ENCODE data around the gene KRT6B.

DNA sequence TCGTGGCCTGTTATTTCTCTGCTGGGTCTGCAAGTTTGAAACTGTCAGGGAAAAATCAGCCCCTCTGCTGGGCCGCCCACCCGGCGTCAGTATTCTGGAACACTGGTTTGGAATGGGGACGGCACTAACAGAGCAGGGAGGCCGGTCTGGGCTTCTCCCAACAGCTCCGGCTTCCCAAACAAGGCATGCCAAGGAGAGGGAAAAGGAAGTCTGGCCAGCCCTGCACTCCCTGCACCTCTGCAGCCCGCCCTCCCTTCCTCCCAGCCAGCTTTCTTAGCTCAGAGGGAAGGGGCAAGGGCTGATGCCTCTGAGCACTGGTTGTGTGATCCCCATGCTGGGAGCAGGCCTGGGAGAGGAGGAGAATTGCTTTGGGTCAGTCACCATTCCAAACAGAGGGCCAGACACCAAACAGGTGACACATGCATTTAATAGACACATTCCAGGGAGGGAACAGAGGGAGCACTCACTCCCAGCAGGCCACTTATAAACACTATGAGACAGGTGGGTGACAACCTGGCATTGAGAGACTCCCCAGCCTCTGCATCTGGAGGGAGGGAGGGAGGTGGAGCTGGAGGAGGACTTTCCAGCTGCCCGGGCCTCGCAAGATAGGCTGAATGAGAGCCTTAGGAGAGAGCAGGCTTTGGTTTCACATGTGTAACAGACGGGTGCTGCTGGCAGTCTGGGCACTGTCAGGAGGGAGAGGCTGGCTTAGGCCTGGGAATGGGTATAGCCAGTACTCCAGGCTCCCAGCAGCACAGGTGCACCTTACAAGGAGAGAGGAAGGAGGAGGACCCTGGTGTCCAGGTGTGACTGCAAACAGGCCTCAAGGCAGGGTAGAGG is 28.1 kb downstream of the KRT6B start:
- TF ChIP-seq, protein P1, sequence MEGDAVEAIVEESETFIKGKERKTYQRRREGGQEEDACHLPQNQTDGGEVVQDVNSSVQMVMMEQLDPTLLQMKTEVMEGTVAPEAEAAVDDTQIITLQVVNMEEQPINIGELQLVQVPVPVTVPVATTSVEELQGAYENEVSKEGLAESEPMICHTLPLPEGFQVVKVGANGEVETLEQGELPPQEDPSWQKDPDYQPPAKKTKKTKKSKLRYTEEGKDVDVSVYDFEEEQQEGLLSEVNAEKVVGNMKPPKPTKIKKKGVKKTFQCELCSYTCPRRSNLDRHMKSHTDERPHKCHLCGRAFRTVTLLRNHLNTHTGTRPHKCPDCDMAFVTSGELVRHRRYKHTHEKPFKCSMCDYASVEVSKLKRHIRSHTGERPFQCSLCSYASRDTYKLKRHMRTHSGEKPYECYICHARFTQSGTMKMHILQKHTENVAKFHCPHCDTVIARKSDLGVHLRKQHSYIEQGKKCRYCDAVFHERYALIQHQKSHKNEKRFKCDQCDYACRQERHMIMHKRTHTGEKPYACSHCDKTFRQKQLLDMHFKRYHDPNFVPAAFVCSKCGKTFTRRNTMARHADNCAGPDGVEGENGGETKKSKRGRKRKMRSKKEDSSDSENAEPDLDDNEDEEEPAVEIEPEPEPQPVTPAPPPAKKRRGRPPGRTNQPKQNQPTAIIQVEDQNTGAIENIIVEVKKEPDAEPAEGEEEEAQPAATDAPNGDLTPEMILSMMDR (IDR thresholded peaks at IDR 0.05): no peak
- no peak for TF ChIP-seq POLR2A (IDR thresholded peaks at IDR 0.05)

Measured in ovary (tissue), 3 donors.